GM21360 (cell line): ENCODE measurements around the gene RPS6KA2.
"Not testable (repeated sequence)": the region's sequence is repeated elsewhere in the genome, so short reads cannot be mapped to it uniquely, and the experiment has no call there.

Experiments used
- ATAC-seq: cut with Tn5 transposase; IDR thresholded peaks from one replicate; pipeline ENCODE4 v1.9.1; 2021; ENCODE audit warnings: mild to moderate bottlenecking, moderate library complexity; ENCODE audit not compliant: unreplicated experiment

Gene RPS6KA2

GRCh38 chr6:166411271-166411670 is 215.8 kb downstream of the RPS6KA2 start:
- ATAC-seq: no peak

DNA sequence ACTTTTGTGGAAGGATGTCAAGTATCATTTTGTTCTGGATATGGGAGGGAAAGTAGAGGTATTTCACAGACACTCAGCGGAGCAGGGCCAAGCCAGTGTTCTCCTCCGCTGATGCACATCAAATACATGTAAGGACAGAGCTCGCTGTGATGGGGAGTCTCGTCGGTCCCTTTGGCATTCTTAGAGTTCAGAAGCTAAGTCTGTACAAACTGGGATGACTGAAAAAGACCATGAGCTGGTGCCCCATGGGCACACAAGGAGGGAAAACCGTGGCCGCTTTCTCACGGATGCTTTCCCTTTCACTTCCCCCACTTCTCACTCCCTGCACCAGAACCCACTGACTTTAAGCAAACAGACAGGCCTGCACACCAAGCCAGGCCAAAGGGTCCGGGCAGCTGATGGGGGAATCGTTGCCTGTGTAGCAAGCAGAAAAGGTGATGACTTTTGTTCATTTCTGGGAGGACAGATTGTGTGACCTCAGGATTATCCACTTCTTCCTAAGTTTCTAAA is 216.6 kb downstream of the RPS6KA2 start:
- no peak for ATAC-seq

GRCh38 chr6:166408936-166409755 is 217.9 kb downstream of the RPS6KA2 start:
- ATAC-seq: no peak

DNA sequence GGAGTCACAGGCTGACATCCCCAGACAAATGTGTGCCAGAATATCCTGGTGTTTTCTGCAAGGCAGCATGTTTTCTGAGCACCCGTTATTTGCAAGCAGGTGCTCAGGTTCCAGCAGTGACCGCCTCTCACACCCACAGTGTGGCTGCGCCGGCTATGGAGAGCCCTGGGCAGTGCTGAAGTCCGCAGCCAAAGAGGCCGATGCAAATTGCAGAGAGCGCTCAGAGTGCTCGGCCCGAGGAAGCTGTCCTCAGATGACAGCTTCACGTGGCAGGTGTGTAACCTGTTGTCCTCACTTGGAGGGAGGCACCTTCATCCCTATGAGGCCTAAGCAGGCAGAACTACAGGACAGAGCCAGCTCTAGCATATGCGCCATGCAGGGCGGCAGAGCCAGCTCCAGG is 220.9 kb downstream of the RPS6KA2 start:
- no peak for ATAC-seq

DNA sequence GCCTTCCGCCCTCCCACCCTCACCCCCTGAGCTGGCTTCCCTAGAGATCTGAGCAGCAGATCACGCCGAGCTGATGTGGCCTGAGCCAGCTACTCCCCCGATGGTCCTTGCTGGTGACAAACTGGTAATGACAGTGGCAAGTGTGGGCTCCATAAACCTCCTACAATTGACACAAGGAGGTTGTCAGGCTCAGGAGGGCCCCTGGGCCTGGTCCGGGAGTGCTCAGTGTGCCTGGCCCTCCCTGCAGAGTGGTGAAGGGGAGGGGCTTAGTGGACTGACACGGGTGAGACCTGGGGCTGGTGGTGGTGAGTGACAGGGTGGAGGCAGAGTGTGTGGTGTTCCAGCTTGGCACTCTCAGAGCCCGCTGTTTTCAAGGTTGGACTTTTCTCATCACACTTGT is 221.7 kb downstream of the RPS6KA2 start:
- no peak for ATAC-seq

DNA sequence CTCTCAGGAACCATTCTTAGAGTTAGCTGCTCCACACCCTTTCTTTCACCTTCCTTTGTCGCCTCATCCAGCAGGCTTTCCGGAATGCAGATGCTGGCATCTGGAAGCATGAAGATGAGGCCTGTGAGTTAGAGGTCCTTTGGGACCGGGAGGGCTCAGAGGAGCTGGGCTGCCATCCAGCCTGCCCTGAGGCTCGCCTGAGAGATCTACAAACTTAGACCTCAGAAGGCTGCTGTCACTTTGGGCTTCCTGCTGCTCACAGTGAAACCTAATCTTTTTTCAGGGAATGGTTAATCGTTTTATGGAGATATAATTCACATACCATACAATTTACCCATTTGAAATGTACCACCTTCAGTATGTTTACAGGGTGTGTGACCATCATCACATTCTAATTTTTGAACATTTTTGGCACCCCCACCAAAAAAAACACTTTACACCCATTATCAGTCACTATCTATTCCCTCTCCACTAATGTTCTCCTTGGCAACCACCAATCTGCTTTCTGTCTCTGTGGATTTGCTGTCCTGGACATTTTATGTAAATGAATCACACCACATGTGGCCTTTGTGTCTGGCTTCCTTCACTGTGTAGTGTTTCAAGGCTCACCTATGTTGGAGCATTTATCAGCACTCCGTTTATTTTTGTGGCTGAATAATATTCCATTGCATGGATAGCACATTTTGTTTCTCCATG is 224.3 kb downstream of the RPS6KA2 start:
- no peak for ATAC-seq

GRCh38 chr6:166400649-166401250 is 226.3 kb downstream of the RPS6KA2 start:
- ATAC-seq: peak; percentile 82

GRCh38 chr6:166400181-166400580 is 226.9 kb downstream of the RPS6KA2 start:
- ATAC-seq: no peak

GRCh38 chr6:166398348-166398747 is 228.7 kb downstream of the RPS6KA2 start:
- ATAC-seq: no peak

GRCh38 chr6:166397849-166398248 is 229.2 kb downstream of the RPS6KA2 start:
- no peak for ATAC-seq

- no peak for ATAC-seq
Measured at GRCh38 chr6:166395778-166396177, 231.3 kb downstream of the RPS6KA2 start.

DNA sequence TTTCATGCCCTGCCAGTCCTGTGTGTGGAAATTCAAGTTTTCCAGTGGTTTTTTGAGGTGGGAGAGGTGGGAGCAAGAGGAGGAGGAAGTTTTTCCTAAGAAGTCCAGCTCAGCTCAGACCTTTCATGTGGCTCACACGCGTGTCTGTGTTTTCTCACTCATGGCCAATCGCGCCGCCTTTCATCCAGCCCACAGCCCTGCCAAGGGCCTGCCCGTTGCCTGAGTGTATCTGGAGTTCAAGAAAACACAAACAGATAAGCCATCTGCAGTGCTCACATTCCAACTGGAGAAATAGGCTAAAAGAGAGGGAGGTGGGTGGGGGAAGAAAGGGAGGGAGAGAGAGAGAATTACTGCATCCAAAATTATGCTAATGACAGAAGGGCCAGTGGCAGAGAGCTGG is 231.7 kb downstream of the RPS6KA2 start:
- ATAC-seq: no peak

GRCh38 chr6:166394036-166394892 is 232.8 kb downstream of the RPS6KA2 start:
- ATAC-seq: no peak

DNA sequence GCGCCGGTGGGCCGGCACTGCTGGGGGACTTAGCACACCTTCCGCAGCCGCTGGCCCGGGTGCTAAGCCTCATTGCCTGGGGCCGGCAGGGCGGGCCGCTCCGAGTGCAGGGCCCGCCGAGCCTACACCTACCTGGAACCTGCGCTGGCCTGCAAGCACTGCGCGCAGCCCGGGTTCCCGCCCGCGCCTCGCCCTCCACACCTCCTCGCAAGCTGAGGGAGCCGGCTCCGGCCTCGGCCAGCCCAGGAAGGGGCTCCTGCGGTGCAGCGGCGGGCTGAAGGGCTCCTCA is 233.6 kb downstream of the RPS6KA2 start:
- ATAC-seq: no peak

DNA sequence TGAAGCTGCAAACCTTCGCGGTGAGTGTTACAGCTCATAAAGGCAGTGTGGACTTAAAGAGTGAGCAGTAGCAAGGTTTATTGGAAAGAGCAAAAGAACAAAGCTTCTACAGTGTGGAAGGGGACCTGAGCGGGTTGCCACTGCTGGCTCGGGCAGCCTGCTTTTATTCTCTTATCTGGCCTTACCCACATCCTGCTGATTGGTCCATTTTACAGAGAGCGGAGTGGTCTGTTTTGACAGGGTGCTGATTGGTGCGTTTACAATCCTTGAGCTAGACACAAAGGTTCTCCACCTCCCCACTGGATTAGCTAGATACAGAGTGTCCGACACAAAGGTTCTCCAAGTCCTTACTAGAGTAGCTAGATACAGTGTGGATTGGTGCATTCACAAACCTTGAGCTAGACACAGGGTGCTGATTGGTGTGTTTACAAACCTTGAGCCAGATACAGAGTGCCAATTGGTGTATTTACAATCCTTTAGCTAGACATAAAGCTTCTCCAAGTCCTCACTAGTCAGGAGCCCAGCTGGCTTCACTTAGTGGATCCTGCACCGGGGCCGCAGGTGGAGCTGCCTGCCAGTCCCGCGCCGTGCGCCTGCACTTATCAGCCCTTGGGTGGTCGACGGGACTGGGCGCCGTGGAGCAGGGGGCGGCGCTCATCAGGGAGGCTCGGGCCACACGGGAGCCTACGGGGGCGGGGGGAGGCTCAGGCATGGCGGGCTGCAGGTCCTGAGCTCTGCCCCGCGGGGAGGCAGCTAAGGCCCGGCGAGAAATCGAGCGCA is 234.1 kb downstream of the RPS6KA2 start:
- ATAC-seq: not testable (repeated sequence)

GRCh38 chr6:166389119-166389518 is 237.9 kb downstream of the RPS6KA2 start:
- no peak for ATAC-seq

DNA sequence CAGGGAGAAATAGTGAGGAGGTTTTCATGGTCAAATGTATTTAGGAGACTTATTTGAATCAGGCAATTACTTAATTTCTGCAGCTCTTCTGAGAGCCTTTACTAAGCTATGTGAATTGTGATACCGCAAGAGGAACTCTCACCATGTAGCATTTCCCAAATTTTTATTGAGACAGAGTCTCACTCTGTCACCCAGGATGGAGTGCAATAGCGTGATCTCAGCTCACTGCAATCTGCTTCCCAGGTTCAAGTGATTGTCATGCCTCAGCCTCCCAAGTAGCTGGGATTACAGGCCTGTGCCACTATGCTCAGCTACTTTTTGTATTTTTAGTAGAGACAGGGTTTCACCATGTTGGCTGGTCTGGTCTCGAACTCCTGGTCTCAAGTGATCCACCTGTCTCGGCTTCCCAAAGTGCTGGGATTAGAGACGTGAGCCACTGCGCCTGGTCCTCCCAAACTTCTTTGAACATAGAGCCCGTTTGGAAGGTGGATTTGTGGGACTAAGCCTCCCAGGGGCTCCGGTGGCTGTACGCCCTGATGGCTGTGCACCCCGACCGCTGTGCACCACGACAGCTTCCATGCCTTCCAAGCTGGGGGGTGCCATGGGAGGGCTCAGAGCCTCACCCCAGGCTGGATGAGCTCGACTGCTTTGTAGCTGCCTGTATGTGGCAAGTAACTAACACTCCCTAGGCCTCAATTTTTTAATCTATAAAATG is 238.6 kb downstream of the RPS6KA2 start:
- ATAC-seq: no peak

- no peak for ATAC-seq
Measured at GRCh38 chr6:166387642-166388289, 239.3 kb downstream of the RPS6KA2 start.

DNA sequence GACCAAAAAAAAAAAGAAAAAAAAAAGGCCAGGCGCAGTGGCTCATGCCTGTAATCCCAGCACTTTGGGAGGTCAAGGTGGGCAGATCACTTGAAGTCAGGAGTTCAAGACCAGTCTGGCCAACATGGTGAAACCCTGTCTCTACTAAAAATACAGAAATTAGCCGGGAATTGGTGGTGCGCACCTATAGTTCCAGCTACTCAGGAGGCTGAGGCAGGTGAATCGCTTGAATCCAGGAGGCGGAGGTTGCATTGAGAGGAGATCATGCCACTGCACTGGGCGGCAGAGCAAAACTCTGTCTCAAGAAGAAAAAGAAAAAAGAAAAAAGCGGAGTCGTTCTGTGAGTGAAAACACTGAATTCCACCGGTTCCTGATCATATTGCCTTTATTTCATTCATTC is 240.0 kb downstream of the RPS6KA2 start:
- ATAC-seq: not testable (repeated sequence)
